ENCODE measurements around the gene RBFOX1. TPM values are rescaled to one million over a fixed set of nuclear protein-coding genes. Genes with fewer than 3 reads are reported as not detected.

The RBFOX1 gene
- total and polyA plus RNA-seq, 10 of the 15 experiments (the other 5 are each of a cell fraction or from before 2014, with no cell fraction given): 0.87 TPM; not detected in 9

- TF ChIP-seq ZBTB4 (CRISPR knock-in tag; IDR thresholded peaks at IDR 0.05): no peak
- no peak for TF ChIP-seq GABPA (IDR thresholded peaks at IDR 0.05; ENCODE audit: low read depth)
- no peak for TF ChIP-seq MXI1 (IDR thresholded peaks at IDR 0.05; ENCODE audit: low read depth, low read length)
- TF ChIP-seq, protein P1, sequence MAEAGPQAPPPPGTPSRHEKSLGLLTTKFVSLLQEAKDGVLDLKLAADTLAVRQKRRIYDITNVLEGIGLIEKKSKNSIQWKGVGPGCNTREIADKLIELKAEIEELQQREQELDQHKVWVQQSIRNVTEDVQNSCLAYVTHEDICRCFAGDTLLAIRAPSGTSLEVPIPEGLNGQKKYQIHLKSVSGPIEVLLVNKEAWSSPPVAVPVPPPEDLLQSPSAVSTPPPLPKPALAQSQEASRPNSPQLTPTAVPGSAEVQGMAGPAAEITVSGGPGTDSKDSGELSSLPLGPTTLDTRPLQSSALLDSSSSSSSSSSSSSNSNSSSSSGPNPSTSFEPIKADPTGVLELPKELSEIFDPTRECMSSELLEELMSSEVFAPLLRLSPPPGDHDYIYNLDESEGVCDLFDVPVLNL (IDR thresholded peaks at IDR 0.05; ENCODE audit: low read depth, low read length): no peak
Measured at GRCh38 chr16:7546948-7547347, 214.3 kb downstream of the RBFOX1 start (continued).

GRCh38 chr16:7547736-7548135 lies 215.1 kb downstream of the RBFOX1 start:
- DNase-seq (ENCODE audit: low read depth, low spot score) (no peak), ATAC-seq (no peak), FAIRE-seq (no peak)
- Histone ChIP-seq H3K4me2 (ENCODE audit: control insufficient read depth, insufficient read depth) (no peak overlapping the region), H2AFZ (ENCODE audit: control insufficient read depth, low read depth, low read length) (no peak overlapping the region), H3K27ac (ENCODE audit: control insufficient read depth, insufficient read depth) (no peak overlapping the region), H3K27me3 (replicated peaks in 1 of 2; ENCODE audit: control insufficient read depth in 2 of 2, insufficient read depth in 2 of 2, low read length in 1 of 2) (no peaks in the 10 kb centered on the region), H3K36me3 (ENCODE audit: control insufficient read depth in 2 of 2, insufficient read depth in 2 of 2, low read length in 1 of 2) (no peaks in the 10 kb centered on the region), H4K20me1 (ENCODE audit: control insufficient read depth, insufficient read depth) (no peaks in the 10 kb centered on the region), H3K79me2 (ENCODE audit: control insufficient read depth, insufficient read depth, low read length) (no peaks in the 10 kb centered on the region), H3K9ac (ENCODE audit: control insufficient read depth, insufficient read depth, low read length) (no peak overlapping the region), H3K4me1 (ENCODE audit: control insufficient read depth, insufficient read depth, low read length) (no peaks in the 10 kb centered on the region), H3K9me3 (replicated peaks; ENCODE audit: control insufficient read depth, insufficient read depth, low read length) (no peaks in the 10 kb centered on the region; the same call in 2 of the 3 replicates), H3K4me3 (no peak overlapping the region)
- intact Hi-C loops (cut with micrococcal nuclease; ENCODE audit: unreplicated experiment): no loop called here
- ChIA-PET SMC1A (ENCODE audit: uncharacterized antibody, unreplicated experiment) (interaction anchor here (0.6 kb wide), 1 partner anchor 177 kb away, joined by 4 read pairs; no protein-coding TSS in a partner anchor), RAD21 (ENCODE audit: unreplicated experiment) (no interaction called here), CTCF (no interaction called here), POLR2A (no interaction called here)
- 25% methylated on average over 4 of the region's 4 CpGs for WGBS (ENCODE audit: insufficient coverage, insufficient replicate concordance, low lambda C conversion rate, missing lambda C conversion rate)
- no TSS peak for BruUV-seq (replicated peaks)
- in situ Hi-C loops (cut with MboI): loop anchor here (10.0 kb wide), 1 partner anchor 57 kb away; no protein-coding TSS in a partner anchor
- TF ChIP-seq TCF7 (IDR thresholded peaks at IDR 0.05; ENCODE audit: borderline replicate concordance) (no peak), YY1 (IDR thresholded peaks at IDR 0.05; ENCODE audit: low read depth, low read length) (no peak), SRF (IDR thresholded peaks at IDR 0.05; ENCODE audit: low read depth in 2 of 2, low read length in 2 of 2) (no peak), SKIL (IDR thresholded peaks at IDR 0.05; ENCODE audit: low read depth, poor library complexity, severe bottlenecking) (no peak), TBL1XR1 (IDR thresholded peaks at IDR 0.05; ENCODE audit: low read depth, low read length) (no peak), RBBP5 (conservative IDR thresholded peaks at IDR 0.05) (no peak), HDGF (IDR thresholded peaks at IDR 0.05) (no peak), KDM1A (IDR thresholded peaks at IDR 0.05; ENCODE audit: borderline replicate concordance) (no peak)
- TF ChIP-seq, protein P2, sequence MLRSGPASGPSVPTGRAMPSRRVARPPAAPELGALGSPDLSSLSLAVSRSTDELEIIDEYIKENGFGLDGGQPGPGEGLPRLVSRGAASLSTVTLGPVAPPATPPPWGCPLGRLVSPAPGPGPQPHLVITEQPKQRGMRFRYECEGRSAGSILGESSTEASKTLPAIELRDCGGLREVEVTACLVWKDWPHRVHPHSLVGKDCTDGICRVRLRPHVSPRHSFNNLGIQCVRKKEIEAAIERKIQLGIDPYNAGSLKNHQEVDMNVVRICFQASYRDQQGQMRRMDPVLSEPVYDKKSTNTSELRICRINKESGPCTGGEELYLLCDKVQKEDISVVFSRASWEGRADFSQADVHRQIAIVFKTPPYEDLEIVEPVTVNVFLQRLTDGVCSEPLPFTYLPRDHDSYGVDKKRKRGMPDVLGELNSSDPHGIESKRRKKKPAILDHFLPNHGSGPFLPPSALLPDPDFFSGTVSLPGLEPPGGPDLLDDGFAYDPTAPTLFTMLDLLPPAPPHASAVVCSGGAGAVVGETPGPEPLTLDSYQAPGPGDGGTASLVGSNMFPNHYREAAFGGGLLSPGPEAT (IDR thresholded peaks at IDR 0.05; ENCODE audit: low read depth): no peak
- TF ChIP-seq, protein P3, sequence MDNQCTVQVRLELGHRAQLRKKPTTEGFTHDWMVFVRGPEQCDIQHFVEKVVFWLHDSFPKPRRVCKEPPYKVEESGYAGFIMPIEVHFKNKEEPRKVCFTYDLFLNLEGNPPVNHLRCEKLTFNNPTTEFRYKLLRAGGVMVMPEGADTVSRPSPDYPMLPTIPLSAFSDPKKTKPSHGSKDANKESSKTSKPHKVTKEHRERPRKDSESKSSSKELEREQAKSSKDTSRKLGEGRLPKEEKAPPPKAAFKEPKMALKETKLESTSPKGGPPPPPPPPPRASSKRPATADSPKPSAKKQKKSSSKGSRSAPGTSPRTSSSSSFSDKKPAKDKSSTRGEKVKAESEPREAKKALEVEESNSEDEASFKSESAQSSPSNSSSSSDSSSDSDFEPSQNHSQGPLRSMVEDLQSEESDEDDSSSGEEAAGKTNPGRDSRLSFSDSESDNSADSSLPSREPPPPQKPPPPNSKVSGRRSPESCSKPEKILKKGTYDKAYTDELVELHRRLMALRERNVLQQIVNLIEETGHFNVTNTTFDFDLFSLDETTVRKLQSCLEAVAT (IDR thresholded peaks at IDR 0.05): no peak

Measured in GM12878 (cell line).